ENCODE data around the gene PNO1.

GRCh38 chr2:68108120-68108519 is 49.6 kb upstream of the PNO1 start:
- TF ChIP-seq POLR2AphosphoS5 (IDR thresholded peaks at IDR 0.05; ENCODE audit: low read depth) (no peak), EZH2phosphoT487 (IDR thresholded peaks at IDR 0.05; ENCODE audit: unreplicated experiment) (no peak), EZH2 (IDR thresholded peaks at IDR 0.05; ENCODE audit: low read depth, unreplicated experiment) (no peak), REST (IDR thresholded peaks at IDR 0.05; ENCODE audit: unreplicated experiment) (no peak), JUNB (IDR thresholded peaks at IDR 0.05; ENCODE audit: unreplicated experiment) (no peak), ZNF331 (CRISPR knock-in tag; IDR thresholded peaks at IDR 0.05; ENCODE audit: low read depth) (no peak), STAT1 (IDR thresholded peaks at IDR 0.05; ENCODE audit: unreplicated experiment) (no peak), NANOG (IDR thresholded peaks at IDR 0.05; ENCODE audit: borderline replicate concordance) (no peak), CREB1 (CRISPR knock-in tag; IDR thresholded peaks at IDR 0.05; ENCODE audit: low read depth) (no peak), ZNF114 (CRISPR knock-in tag; IDR thresholded peaks at IDR 0.05) (no peak), ZNF462 (CRISPR knock-in tag; IDR thresholded peaks at IDR 0.05) (no peak)
- TF ChIP-seq, protein P1, sequence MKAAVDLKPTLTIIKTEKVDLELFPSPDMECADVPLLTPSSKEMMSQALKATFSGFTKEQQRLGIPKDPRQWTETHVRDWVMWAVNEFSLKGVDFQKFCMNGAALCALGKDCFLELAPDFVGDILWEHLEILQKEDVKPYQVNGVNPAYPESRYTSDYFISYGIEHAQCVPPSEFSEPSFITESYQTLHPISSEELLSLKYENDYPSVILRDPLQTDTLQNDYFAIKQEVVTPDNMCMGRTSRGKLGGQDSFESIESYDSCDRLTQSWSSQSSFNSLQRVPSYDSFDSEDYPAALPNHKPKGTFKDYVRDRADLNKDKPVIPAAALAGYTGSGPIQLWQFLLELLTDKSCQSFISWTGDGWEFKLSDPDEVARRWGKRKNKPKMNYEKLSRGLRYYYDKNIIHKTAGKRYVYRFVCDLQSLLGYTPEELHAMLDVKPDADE (IDR thresholded peaks at IDR 0.05), result no peak
- TF ChIP-seq, protein P2, sequence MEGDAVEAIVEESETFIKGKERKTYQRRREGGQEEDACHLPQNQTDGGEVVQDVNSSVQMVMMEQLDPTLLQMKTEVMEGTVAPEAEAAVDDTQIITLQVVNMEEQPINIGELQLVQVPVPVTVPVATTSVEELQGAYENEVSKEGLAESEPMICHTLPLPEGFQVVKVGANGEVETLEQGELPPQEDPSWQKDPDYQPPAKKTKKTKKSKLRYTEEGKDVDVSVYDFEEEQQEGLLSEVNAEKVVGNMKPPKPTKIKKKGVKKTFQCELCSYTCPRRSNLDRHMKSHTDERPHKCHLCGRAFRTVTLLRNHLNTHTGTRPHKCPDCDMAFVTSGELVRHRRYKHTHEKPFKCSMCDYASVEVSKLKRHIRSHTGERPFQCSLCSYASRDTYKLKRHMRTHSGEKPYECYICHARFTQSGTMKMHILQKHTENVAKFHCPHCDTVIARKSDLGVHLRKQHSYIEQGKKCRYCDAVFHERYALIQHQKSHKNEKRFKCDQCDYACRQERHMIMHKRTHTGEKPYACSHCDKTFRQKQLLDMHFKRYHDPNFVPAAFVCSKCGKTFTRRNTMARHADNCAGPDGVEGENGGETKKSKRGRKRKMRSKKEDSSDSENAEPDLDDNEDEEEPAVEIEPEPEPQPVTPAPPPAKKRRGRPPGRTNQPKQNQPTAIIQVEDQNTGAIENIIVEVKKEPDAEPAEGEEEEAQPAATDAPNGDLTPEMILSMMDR (conservative IDR thresholded peaks at IDR 0.05; ENCODE audit: low read depth in 2 of 2), result no peak
